DOHH2 (cell line): ENCODE data around the gene TMEM107.

Experiments
- H3F3A ChIP-seq: fragments of 200-600 bp; sonication (generic), shearing (Covaris generic); 2 replicates; pipeline ENCODE4 v1.6.0; 2016; ENCODE audit warnings: antibody characterized with exemption, mild to moderate bottlenecking; ENCODE audit not compliant: control insufficient read depth, insufficient read depth
- H3K27ac ChIP-seq: fragments of 200-600 bp; sonication (generic); 2 replicates; pipeline ENCODE4 v1.5.1; 2014; ENCODE audit warnings: low read depth, mild to moderate bottlenecking, low read length, moderate library complexity
- H3K27me3 ChIP-seq: fragments of 200-600 bp; sonication (generic); 2 replicates; pipeline ENCODE4 v1.6.1; 2014; ENCODE audit warnings: mild to moderate bottlenecking, low read length, mixed read lengths; ENCODE audit not compliant: control insufficient read depth
- H3K36me3 ChIP-seq: fragments of 200-600 bp; sonication (generic); 2 replicates; pipeline ENCODE4 v1.6.1; 2014; ENCODE audit warnings: mild to moderate bottlenecking, low read length, moderate library complexity, mixed read lengths; ENCODE audit not compliant: control insufficient read depth
- H3K4me1 ChIP-seq: fragments of 200-600 bp; sonication (generic); 2 replicates; pipeline ENCODE4 v1.6.1; 2014; ENCODE audit warnings: mild to moderate bottlenecking, low read length, mixed read lengths; ENCODE audit not compliant: control insufficient read depth
- H3K4me2 ChIP-seq: fragments of 200-600 bp; sonication (generic); 2 replicates; pipeline ENCODE4 v1.6.0; 2014; ENCODE audit warnings: mild to moderate bottlenecking, low read length, moderate library complexity
- H3K4me3 ChIP-seq: fragments of 200-600 bp; sonication (generic); 2 replicates; pipeline ENCODE4 v1.5.1; 2014; ENCODE audit warnings: mild to moderate bottlenecking, low read length, mixed read lengths
- H3K79me2 ChIP-seq: fragments of 200-600 bp; sonication (generic); 2 replicates; pipeline ENCODE4 v1.6.1; 2014; ENCODE audit warnings: mild to moderate bottlenecking, low read length, mixed read lengths; ENCODE audit not compliant: control insufficient read depth
- H3K9me2 ChIP-seq: fragments of 200-600 bp; sonication (generic); replicated peaks from 2 replicates; pipeline ENCODE4 v1.6.1; 2014; ENCODE audit warnings: mild to moderate bottlenecking, low read length, mixed read lengths; ENCODE audit not compliant: control insufficient read depth
- H3K9me3 ChIP-seq: fragments of 200-600 bp; sonication (generic); 2 replicates; pipeline ENCODE4 v1.6.1; 2014; ENCODE audit warnings: antibody characterized with exemption, low read length, mixed read lengths; ENCODE audit not compliant: control insufficient read depth, insufficient read depth
- H4K20me1 ChIP-seq: fragments of 200-600 bp; sonication (generic); 2 replicates; pipeline ENCODE4 v1.6.0; 2014; ENCODE audit warnings: low read depth, mild to moderate bottlenecking, antibody characterized with exemption, low read length, moderate library complexity; ENCODE audit not compliant: control insufficient read depth, insufficient read depth
- CTCF ChIP-seq: fragments of 200-600 bp; sonication (generic); IDR thresholded peaks from one replicate; pipeline ENCODE4 v1.5.1; 2014; ENCODE audit warnings: antibody characterized with exemption, mild to moderate bottlenecking, low read depth, low read length; ENCODE audit not compliant: poor library complexity, severe bottlenecking
- EZH2phosphoT487 ChIP-seq: fragments of 200-600 bp; sonication (generic); IDR thresholded peaks from 2 replicates; pipeline ENCODE4 v1.6.1; 2017; ENCODE audit warnings: borderline replicate concordance, mild to moderate bottlenecking, antibody characterized with exemption, low read length, moderate library complexity, mixed read lengths

Gene TMEM107

GRCh38 chr17:8176197-8176940, at the start of gene TMEM107:
Gene TMEM107 (minus strand): TSS chr17:8176380. CDS start chr17:8176286, 94 bp downstream.
- Histone ChIP-seq H3F3A (peaks cover 14% of the 10 kb centered on the region), H3K4me2 (peak within 1 kb of the TSS; percentile 87), H3K9me2 (no peaks in the 10 kb centered on the region), H3K79me2 (peaks cover 22% of the 10 kb centered on the region), H3K4me3 (peak within 1 kb of the TSS; percentile 92), H3K36me3 (peaks cover 6% of the 10 kb centered on the region; the same call in 1 of the 2 replicates), H3K4me1 (peaks cover 37% of the 10 kb centered on the region), H3K27me3 (no peaks in the 10 kb centered on the region), H3K27ac (peak within 1 kb of the TSS; percentile 67), H4K20me1 (0 out of 2 replicates have a peak, but pooled peaks cover 3% of the 10 kb centered on the region), H3K9me3 (no peaks in the 10 kb centered on the region)
- TF ChIP-seq EZH2phosphoT487 (no peak), CTCF (peak; percentile 45)

- Histone ChIP-seq H3F3A (peaks cover 37% of the 10 kb centered on the region), H3K27me3 (no peaks in the 10 kb centered on the region), H3K4me1 (peaks cover 54% of the 10 kb centered on the region), H3K27ac (no peak overlapping the region), H3K79me2 (no peaks in the 10 kb centered on the region), H4K20me1 (no peaks in the 10 kb centered on the region), H3K9me3 (no peaks in the 10 kb centered on the region), H3K36me3 (peaks cover 39% of the 10 kb centered on the region), H3K4me2 (no peak overlapping the region), H3K9me2 (no peaks in the 10 kb centered on the region), H3K4me3 (no peak overlapping the region)
- no peak for TF ChIP-seq EZH2phosphoT487
- TF ChIP-seq CTCF: no peak
Observed at GRCh38 chr17:8224891-8225812, 49.0 kb upstream of the TMEM107 start.

- peaks cover 38% of the 10 kb centered on the region for H3F3A ChIP-seq
Observed at GRCh38 chr17:8223356-8224126, 47.4 kb upstream of the TMEM107 start.

More at GRCh38 chr17:8223356-8224126, 47.4 kb upstream of the TMEM107 start:
- peak overlapping the region; percentile 88 for H3K27ac ChIP-seq
- peaks cover 54% of the 10 kb centered on the region for H3K4me1 ChIP-seq
- H3K4me2 ChIP-seq: peak overlapping the region; percentile 98
- TF ChIP-seq EZH2phosphoT487: no peak
- TF ChIP-seq CTCF: peak; percentile 70
- no peaks in the 10 kb centered on the region for H3K27me3 ChIP-seq
- no peaks in the 10 kb centered on the region for H3K79me2 ChIP-seq
- no peaks in the 10 kb centered on the region for H3K9me3 ChIP-seq
- H3K36me3 ChIP-seq: peaks cover 23% of the 10 kb centered on the region
- H3K9me2 ChIP-seq: no peaks in the 10 kb centered on the region
- peak overlapping the region; percentile 99 for H3K4me3 ChIP-seq
- no peaks in the 10 kb centered on the region for H4K20me1 ChIP-seq
